ENCODE measurements around the gene COL18A1.

GRCh38 chr21:45364468-45365185, 40.3 kb upstream of the COL18A1 start:
- no peak for TF ChIP-seq CTCF (IDR thresholded peaks at IDR 0.05)
- no peak for TF ChIP-seq REST (IDR thresholded peaks at IDR 0.05; ENCODE audit: insufficient read depth in 1 of 2, low read depth in 2 of 2, low read length in 1 of 2)
- TF ChIP-seq POLR2AphosphoS5 (IDR thresholded peaks at IDR 0.05; ENCODE audit: low read depth, low read length) = no peak
- TF ChIP-seq SIN3A (IDR thresholded peaks at IDR 0.05; ENCODE audit: borderline replicate concordance, insufficient read depth, low read depth, low read length) = no peak
- no peak for TF ChIP-seq TCF7L2 (IDR thresholded peaks at IDR 0.05; ENCODE audit: low read depth, low read length)

All from Panc1 (cell line).